Psoas muscle (tissue), 8 donors: ENCODE results near the gene ABCC11. TPM values are rescaled to one million over a fixed set of nuclear protein-coding genes. Genes with fewer than 3 reads are reported as not detected.

ENCODE experiments used
- ATAC-seq, 4 donors: fragments of 200-7000 bp; cut with Tn5 transposase; one replicate each; pipeline ENCODE4 v1.9.1; 2020; ENCODE audit warnings: moderate library complexity in 3 of 4, mild to moderate bottlenecking in 2 of 4
- DNase-seq, 2 donors: peaks; one replicate each; pipeline ENCODE4 v3.0.0-alpha.2; 2020
- H3K27ac ChIP-seq: fragments of 200-600 bp; one replicate; pipeline ENCODE4 v1.8.0; 2022
- H3K27me3 ChIP-seq, 3 donors: fragments of 200-600 bp in 1 of 3; one replicate each; pipeline versions ENCODE4 v1.6.1 to v1.8.0; 2013 to 2022; ENCODE audit warnings: low read length in 2 of 3, mild to moderate bottlenecking in 2 of 3, moderate library complexity in 1 of 3; ENCODE audit not compliant: insufficient read depth in 3 of 3
- H3K36me3 ChIP-seq, 2 donors: fragments of 200-600 bp in 1 of 2; one replicate each; pipeline versions ENCODE4 v1.6.1 to v1.8.0; 2013 to 2022; ENCODE audit warnings: low read depth in 1 of 2, mild to moderate bottlenecking in 1 of 2, moderate library complexity in 1 of 2; ENCODE audit not compliant: insufficient read depth in 1 of 2
- H3K4me1 ChIP-seq: fragments of 200-600 bp; one replicate; pipeline ENCODE4 v1.8.0; 2022
- H3K4me3 ChIP-seq: fragments of 200-600 bp; one replicate; pipeline ENCODE4 v1.8.0; 2022; ENCODE audit warnings: mild to moderate bottlenecking
- H3K9me3 ChIP-seq: fragments of 200-600 bp; one replicate; pipeline ENCODE4 v1.8.0; 2022
- CTCF ChIP-seq: fragments of 200-600 bp; IDR thresholded peaks from one replicate; pipeline ENCODE4 v1.8.0; 2022; ENCODE audit warnings: antibody characterized with exemption
- WGBS, 3 donors: extraction: QIAGEN DNeasy Blood & Tissue Kit; methylation state at CpG; one replicate each; pipeline versions ENCODE4 v1.1.6 to v1.1.7; 2013; 5-methylcytosine and 5-hydroxymethylcytosine counted together
- intact Hi-C, 2 donors: fragments of 100-400 bp; cut with DNase I; formaldehyde crosslinking; loops; one replicate each; pipeline versions ENCODE4 v1.11.0 to v1.14.2; 2022
- polyA plus RNA-seq, 3 donors: library from polyadenylated mRNA; stranded (reverse); fragments of 200-250 nt; gene quantifications; one replicate each; pipeline ENCODE4 v1.2.3, GENCODE V29; 2013
- total RNA-seq, 4 donors: library from RNA; stranded (reverse); fragmentation: NEBNext Ultra II Directional in 2 of 4; extraction: Animal tissue kit (Norgen Biotek cat#: 25700) in 2 of 4; gene quantifications; one replicate each; pipeline versions ENCODE4 v1.2.1 to v1.2.4, GENCODE V29; 2021 to 2023
- donor health status: healthy with polysubstance abuse.
- donor health status: DM: no; HTN: no; CAD: no; lungs with moderate emphysema.
- donor health status: Bipolar disorder and iron deficiency.
- donor health status: healthy.
- donor health status: DM: yes; HTN: yes; CAD: no.
- donor health status: DM: no; HTN: no; CAD: no.
- donor health status: DM: no; HTN: no; CAD: no.
- donor health status: DM: yes; HTN: yes; CAD: no.

The ABCC11 gene
- total and polyA plus RNA-seq, 7 donors, result 0.05 to 0.22 (median 0.15) TPM; not detected in 1

- H3K27ac ChIP-seq, result no peak overlapping the region
- no peaks in the 10 kb centered on the region for H3K9me3 ChIP-seq
- WGBS, 3 donors, result 88 to 100% (median 90%) methylated on average over 1 of the region's 1 CpG
- TF ChIP-seq CTCF, result no peak
- H3K36me3 ChIP-seq, result peaks cover 2 to 87% of the 10 kb centered on the region in 2 donors
- no peak for DNase-seq
- no peaks in the 10 kb centered on the region for H3K27me3 ChIP-seq
- intact Hi-C loops, result loop anchor here in 1 of 2 donors (10.0 kb wide), 1 partner anchor 193 kb away; no protein-coding TSS in a partner anchor
- H3K4me3 ChIP-seq, result no peak overlapping the region
- no peak for ATAC-seq
- peaks cover 6% of the 10 kb centered on the region for H3K4me1 ChIP-seq
These were observed 14.2 kb upstream of the ABCC11 start for GRCh38 chr16:48261569-48261968.

- 93 to 94% (median 94%) methylated on average over 7 of the region's 7 CpGs for WGBS, 3 donors
- no peak overlapping the region for H3K4me3 ChIP-seq
- H3K27me3 ChIP-seq, result no peaks in the 10 kb centered on the region
- TF ChIP-seq CTCF, result no peak
- DNase-seq (no peak), ATAC-seq (no peak)
- H3K36me3 ChIP-seq, result peaks cover 7 to 95% of the 10 kb centered on the region in 2 donors
- H3K27ac ChIP-seq, result no peak overlapping the region
- H3K9me3 ChIP-seq, result no peaks in the 10 kb centered on the region
- intact Hi-C loops, result loop anchor here in 1 of 2 donors (10.0 kb wide), 1 partner anchor 278 kb away; no protein-coding TSS in a partner anchor
- peaks cover 5% of the 10 kb centered on the region for H3K4me1 ChIP-seq
These were observed 9.3 kb upstream of the ABCC11 start for GRCh38 chr16:48256579-48257177.

DNA sequence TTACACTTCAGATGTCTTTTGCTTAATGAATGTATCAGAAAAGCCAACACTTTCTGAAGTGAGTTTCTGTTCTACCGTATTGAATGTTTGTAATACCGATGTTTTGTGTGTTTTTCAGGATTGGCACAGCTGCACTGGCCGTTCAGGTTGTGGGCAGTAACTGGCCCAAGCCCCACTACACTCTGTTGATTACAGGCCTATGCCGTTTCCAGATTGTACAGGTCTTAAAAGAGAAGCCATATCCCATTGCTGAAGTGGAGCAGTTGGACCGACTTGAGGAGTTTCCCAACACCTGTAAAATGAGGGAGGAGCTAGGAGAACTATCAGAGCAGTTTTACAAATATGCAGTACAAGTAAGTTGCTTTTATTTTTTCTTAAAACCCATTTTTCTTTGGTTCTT lies 4.7 kb upstream of the ABCC11 start:
- ATAC-seq (peak in 2 of 4 donors; percentile 50 to 66), DNase-seq (no peak)
- Histone ChIP-seq H3K4me1 (peaks cover 18% of the 10 kb centered on the region), H3K27me3 (no peaks in the 10 kb centered on the region), H3K4me3 (no peak overlapping the region), H3K36me3 (peaks cover 5 to 48% of the 10 kb centered on the region in 2 donors), H3K9me3 (no peaks in the 10 kb centered on the region), H3K27ac (no peak overlapping the region)
- 40 to 70% (median 41%) methylated on average over 5 of the region's 5 CpGs for WGBS, 3 donors
- no peak for TF ChIP-seq CTCF
- intact Hi-C loops, result loop anchor here in 1 of 2 donors (10.0 kb wide), 1 partner anchor 283 kb away; no protein-coding TSS in a partner anchor

DNA sequence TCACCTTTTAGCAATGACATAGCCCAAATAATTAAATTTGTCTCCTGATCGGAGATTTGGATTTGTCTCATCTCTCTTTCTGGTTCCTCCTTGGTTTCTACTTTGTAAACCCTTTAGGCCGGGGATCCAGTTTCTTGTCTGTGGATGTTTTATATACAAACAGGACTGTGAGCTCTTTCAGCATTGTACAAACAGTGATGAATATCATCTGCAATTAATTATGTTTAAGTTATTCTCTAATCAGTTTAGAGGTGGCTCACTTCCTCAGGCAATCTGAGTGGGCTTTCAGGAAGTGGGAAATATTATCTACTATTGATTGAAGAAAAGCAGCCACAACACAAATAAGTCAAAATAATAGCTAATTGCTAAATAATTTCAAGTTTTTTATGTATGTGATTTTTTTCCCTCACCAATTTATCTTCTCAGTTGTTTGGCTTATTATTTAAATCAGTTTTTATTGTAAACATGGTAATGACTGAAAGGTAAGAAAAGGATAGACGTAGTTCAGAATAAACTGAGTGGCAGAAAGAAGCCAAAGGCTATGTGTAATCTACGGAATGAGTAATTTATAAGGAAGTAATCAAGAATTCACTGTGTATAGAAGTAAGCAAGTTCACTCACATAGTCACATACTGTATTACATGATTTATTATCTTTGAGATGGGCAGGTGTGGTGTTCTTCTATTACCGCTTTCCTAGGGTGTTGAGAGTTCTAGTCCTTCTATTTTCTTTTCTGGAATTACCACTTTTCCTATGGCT lies 3.4 kb upstream of the ABCC11 start:
- H3K9me3 ChIP-seq, result no peaks in the 10 kb centered on the region
- WGBS, 3 donors, result 72 to 88% (median 72%) methylated on average over 5 of the region's 5 CpGs
- intact Hi-C loops, result loop anchor here in 1 of 2 donors (10.0 kb wide), 1 partner anchor 284 kb away; no protein-coding TSS in a partner anchor
- H3K27ac ChIP-seq, result no peak overlapping the region
- peaks cover 5 to 35% of the 10 kb centered on the region in 2 donors for H3K36me3 ChIP-seq
- TF ChIP-seq CTCF, result no peak
- ATAC-seq, result peak in 1 of 4 donors; percentile 39
- DNase-seq, result no peak
- H3K27me3 ChIP-seq, result no peaks in the 10 kb centered on the region
- no peak overlapping the region for H3K4me3 ChIP-seq
- H3K4me1 ChIP-seq, result peaks cover 31% of the 10 kb centered on the region
